GM18499 (cell line): ENCODE data around the gene TNRC18.

Experiments used
- ATAC-seq: cut with Tn5 transposase; IDR thresholded peaks from one replicate; pipeline ENCODE4 v1.9.1; 2021; ENCODE audit warnings: moderate number of reproducible peaks; ENCODE audit not compliant: insufficient read depth, unreplicated experiment

Gene TNRC18

GRCh38 chr7:5356751-5357119, 66.9 kb downstream of the TNRC18 start:
- no peak for ATAC-seq

DNA sequence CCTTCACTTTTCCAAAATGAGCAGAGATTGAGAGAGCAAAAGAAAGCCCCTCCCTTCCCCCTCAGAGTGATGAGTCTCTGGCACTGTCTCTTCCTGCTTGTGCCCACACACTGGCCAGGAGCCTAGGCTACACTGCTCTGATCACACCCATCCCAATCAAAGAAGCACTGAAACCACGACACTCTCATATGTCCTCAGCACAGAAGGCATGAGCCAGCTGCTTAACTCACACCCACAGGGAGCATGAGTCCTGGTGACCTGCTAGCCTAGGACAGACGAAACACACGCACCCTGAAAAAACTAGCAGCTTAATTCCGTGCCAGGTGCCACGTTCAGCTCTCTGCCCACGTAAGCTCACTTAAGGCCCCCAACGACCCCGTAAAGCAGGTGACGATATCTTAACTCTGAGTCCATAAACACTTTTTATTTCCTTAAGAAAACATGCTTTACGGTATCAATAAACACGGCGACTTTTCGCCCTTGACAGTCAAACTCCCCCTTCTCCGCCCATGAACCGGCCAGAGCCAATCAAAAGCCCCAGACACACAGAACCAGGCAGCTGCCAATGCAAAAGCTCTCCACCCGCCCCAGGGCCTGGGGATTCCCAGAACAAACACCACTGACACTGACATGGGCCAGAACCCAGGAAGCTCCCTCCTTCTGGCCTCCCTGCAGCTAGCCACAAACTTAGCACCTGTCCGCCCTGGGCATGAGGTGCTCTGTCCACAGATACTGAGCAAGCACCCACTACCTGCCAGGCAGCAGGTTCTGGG, 69.0 kb downstream of the TNRC18 start:
- no peak for ATAC-seq

- no peak for ATAC-seq
Observed at GRCh38 chr7:5352440-5353010, 71.1 kb downstream of the TNRC18 start.

DNA sequence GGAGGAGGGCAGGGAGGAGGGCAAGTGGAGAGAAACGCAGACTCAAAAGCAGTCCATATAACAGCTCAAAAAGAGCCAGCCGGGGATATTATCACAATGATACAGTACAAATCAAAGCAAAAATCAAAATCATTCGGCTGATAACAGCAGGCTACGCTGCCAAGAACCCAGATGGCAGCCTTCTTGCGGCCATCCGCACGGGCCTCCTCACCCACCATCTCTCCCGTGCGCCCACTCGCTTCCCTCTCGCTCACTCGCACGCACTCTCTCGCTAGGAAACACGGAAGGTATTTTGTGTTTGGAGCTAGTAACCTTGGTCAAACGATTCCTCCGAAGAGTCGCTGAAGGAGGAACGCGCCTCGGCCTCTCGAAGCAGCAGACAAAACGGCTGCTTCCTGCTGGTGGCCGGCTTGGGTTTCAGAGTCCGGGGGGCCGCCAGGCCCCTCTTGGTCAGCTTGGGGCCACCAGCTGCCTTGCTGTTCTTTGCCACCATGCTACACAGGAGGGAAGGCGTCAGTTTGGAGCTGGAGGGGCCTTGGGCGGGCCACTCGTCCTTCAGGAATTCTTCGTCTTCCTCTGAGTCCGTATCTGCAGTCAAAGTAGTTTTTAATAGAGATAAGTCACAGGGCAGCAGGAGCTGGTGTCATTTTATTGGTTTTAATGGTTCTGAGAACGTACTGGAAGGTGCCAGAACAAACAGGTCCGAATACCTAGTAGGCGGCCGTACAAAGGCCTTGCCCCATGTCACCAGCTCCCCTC, 71.9 kb downstream of the TNRC18 start:
- no peak for ATAC-seq

GRCh38 chr7:5350600-5351385, 72.8 kb downstream of the TNRC18 start:
- ATAC-seq = no peak

- ATAC-seq = no peak
Observed at GRCh38 chr7:5350174-5350463, 73.5 kb downstream of the TNRC18 start.

- ATAC-seq = no peak
Observed at GRCh38 chr7:5349437-5350173, 74.0 kb downstream of the TNRC18 start.

DNA sequence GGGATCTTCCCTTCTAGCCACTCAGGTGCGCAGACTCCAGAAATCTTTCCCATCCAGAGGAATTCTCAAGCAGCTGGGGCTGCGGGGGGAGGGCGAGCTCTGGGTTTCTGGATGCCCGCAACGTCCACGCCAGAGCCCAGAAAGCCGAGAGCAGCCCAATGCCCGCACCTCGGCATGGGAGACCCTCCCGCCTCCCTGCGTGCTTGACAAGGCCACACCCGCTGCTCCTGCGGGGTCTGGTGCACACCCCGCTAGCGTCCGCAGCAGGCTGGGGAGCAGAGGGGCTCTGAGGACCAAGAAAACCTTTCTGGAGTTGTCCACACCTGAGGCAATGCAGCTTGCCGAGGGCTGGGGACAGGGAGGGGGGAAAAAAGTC, 74.6 kb downstream of the TNRC18 start:
- ATAC-seq = no peak

DNA sequence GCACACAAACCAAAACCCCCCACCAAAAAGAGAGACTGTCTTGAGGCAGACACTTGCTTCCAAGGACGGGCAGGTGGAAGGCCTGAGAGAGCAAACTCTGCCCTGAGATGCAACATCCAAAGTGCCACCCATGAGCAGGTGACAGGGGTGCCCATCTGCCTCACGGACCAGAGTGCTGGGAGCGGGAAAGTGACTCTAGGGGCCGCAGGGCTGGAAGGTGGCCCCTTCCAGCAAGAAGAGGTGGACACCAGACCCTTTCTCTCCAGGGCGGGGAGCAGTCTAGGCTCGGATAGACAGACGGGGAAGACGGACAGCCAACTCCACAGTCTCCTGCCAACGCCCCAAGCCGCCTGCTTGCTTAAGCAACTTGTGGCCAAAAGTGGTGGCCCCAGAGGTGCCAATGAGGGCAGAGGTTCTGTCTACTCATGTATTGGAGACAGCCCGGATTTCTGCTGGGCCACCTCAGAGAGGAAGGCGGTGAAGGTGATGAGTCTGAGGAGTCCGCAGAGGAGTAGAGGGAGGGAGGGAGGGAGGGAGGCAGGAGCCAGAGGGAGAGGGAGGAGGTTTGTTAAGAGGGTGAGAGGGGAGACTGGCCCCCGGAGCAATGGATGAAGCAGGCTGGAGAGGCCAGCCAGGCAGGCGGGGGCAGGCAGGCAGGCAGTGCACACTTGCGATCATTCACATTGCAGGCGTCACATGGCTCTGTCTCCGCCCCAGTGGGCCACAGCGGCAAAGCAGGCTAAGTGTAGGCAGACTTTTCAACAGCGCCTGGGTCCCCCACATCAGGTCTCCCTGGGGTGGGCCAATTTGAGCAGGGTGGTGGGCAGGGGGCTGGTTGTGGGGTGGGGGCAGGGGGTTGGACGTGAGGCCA, 75.3 kb downstream of the TNRC18 start:
- ATAC-seq = no peak

- no peak for ATAC-seq
Observed at GRCh38 chr7:5345671-5346070, 78.0 kb downstream of the TNRC18 start.

- ATAC-seq = no peak
Observed at GRCh38 chr7:5345171-5345570, 78.5 kb downstream of the TNRC18 start.

DNA sequence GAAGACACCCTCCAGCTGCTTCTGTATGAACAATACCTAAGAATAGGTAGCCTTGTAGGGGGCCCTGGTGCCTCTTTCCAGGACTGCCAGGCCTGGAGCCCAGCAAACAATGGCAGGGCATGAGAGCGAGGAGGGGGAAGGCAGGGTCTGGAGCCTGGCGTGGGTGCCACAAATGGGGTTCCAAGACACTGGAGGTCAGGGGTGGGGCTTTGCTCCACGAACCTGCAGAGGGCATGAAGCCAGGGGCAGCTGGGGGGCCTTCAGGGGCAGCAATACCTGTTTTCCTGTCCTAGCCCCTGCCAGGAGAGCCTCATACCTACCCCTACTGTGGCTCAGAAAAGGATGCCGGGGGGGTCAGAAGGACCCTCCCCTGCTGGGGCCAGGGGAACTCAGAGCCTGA, 79.3 kb downstream of the TNRC18 start:
- no peak for ATAC-seq

- ATAC-seq = no peak
Observed at GRCh38 chr7:5343884-5344283, 79.8 kb downstream of the TNRC18 start.

GRCh38 chr7:5342631-5343030, 81.0 kb downstream of the TNRC18 start:
- ATAC-seq = no peak

DNA sequence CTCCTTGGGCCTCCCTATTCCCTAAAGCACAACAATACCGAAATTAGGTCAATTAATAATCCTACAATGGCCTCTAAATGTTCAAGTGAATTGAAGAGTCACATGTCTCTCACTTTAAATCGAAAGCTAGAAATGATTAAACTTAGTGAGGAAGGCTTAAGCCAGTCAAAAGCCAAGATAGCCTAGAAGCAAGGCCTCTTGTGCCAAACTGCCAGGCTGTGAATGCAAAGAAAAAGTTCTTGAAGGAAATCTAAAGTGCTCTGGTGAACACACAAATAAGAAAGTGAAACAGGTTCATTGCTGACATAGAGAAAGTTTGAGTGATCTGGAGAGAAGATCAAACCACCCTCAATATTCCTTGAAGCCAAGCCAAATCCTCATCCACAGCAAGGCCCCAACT, 83.7 kb downstream of the TNRC18 start:
- no peak for ATAC-seq

GRCh38 chr7:5337047-5337446, 86.6 kb downstream of the TNRC18 start:
- ATAC-seq = no peak

DNA sequence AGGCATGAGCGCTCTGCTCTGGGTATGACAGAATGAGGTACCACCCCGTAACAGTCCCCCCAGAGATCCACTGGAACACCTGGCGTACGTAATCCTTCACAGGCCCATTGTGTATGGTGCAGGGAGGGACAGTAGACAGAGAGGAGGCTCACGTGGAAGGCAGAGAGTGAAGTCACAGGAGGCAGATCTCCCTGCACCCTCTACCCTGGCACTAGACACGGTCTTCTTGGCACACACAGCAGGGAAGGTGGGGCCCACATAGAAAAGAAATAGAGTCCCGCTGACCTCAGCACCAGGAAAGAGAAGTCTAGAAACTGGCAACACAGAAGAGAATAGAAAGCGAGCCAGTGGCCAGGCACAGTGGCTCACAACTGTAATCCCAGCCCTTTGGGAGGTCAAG, 89.0 kb downstream of the TNRC18 start:
- ATAC-seq = no peak

DNA sequence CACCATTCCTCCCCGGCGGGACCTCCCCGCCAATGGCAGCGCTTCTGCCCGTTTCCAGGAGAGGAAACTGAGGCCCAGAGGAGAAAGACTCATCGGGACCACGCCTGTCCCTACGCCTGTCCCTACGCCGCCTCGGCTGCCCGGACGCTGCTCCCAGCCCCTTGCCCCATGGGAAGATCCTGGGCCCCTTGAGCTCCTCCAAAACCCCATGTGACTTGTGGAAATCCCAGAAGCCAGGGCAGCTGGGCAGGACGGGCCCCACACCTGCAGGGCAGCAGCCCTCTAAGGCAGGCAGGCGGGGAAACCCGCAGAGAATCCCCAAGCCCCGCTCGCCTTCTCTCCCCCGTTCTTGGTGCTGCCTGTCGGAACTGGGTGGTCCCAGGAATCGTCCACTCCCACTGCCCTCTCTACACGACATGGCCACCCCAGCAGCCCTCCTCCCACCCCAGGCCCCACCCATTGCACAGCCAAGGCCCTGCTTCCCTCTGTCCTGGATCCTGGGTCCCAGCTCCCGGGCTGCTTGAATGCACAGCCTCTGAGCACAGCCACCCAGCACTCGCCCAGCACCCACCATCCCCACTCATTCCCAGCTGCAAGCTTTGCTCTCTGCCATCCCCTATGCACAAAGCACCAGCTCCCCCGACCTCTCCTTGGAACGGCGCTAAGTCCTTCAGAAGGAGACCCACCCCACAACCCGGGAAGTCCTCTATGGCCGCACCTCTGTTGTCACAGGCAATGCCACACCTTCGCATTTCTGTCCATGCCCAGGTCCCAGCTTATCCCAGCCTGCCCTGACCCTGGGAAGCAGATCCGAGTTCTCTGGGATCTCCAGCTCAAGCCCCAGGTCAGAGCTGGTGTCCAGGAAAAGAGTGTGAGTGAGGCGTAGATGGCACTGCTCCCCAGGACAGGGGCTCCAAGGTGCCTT, 90.3 kb downstream of the TNRC18 start:
- no peak for ATAC-seq
